ENCODE data around the gene KCNAB1. TPM values are rescaled to one million over a fixed set of nuclear protein-coding genes. Genes with fewer than 3 reads are reported as not detected.

KCNAB1 gene
- total and polyA plus RNA-seq, 8 donors, result 0.76 to 4.9 (median 3.2) TPM

DNA sequence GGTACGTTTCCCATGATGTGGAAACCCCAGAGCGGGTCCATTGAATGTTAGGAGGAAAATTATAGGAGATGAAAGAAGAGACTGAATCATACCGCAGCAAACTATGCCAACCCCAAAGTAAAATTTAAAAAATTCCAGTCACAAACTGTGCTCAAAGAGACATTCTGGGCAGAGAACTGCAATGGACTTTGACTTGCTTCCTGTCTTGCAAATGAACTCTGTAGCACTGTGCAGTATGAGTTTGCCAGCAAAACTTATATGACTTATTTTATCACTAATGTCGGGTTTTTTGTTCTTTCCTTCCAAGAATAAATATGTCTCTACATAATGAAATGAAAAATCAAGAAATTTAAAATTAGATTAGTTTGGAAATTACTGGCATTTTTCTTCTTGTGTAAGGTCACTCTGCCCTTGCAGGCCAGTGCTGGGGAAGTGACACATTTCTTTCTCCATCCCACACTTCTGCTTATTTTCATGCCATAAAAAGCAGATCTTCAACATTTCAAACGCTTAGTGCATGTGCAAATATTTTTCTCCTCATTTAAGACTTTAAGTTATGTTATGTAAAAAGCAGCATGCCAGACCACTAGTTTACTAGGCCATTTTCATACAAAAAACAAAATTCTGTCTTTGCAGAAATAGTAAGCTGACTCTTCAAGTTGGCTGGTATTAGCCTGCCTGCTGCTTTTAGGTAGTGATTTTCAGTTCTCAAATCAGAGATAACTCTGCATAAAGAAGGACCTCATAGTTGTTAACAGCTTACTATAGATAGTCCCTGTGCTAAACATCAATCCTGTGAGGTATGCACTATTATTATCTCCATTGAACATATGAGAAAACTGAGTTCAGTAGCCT is 466.8 kb downstream of the KCNAB1 start:
- Histone ChIP-seq H3K4me3 (no peak overlapping the region), H3K36me3 (no peaks in the 10 kb centered on the region), H3K9me3 (no peaks in the 10 kb centered on the region), H3K4me1 (no peaks in the 10 kb centered on the region), H3K27ac (no peak overlapping the region), H3K27me3 (no peaks in the 10 kb centered on the region)
- no peak for FAIRE-seq
- DNase-seq, result no peak
- ATAC-seq, result peak in 3 of 4 donors; percentile 26 to 54 (median 40)
- intact Hi-C loops (cut with DNase I), result no loop called here
- TF ChIP-seq, protein P1, sequence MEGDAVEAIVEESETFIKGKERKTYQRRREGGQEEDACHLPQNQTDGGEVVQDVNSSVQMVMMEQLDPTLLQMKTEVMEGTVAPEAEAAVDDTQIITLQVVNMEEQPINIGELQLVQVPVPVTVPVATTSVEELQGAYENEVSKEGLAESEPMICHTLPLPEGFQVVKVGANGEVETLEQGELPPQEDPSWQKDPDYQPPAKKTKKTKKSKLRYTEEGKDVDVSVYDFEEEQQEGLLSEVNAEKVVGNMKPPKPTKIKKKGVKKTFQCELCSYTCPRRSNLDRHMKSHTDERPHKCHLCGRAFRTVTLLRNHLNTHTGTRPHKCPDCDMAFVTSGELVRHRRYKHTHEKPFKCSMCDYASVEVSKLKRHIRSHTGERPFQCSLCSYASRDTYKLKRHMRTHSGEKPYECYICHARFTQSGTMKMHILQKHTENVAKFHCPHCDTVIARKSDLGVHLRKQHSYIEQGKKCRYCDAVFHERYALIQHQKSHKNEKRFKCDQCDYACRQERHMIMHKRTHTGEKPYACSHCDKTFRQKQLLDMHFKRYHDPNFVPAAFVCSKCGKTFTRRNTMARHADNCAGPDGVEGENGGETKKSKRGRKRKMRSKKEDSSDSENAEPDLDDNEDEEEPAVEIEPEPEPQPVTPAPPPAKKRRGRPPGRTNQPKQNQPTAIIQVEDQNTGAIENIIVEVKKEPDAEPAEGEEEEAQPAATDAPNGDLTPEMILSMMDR (IDR thresholded peaks at IDR 0.05), result no peak
- WGBS, 2 donors, result 60 to 62% methylated on average over 5 of the region's 5 CpGs

DNA sequence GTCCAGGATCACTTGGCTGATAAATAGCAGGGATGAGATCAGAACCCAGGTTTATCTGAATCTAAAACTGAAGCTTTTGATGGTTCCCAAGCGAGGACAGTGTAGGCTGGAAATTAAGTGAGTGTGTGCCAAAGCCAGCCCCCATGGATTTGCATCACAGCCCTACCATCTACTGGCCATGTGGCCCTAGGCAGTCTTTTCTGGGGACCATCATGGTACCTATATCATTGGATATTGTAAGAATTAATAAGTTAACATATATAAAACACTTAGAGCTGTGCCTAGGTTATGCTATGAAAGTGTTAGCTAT is 467.3 kb downstream of the KCNAB1 start:
- FAIRE-seq, result no peak
- DNase-seq, result no peak
- no peaks in the 10 kb centered on the region for H3K4me1 ChIP-seq
- H3K36me3 ChIP-seq, result no peaks in the 10 kb centered on the region
- intact Hi-C loops (cut with DNase I), result no loop called here
- H3K27ac ChIP-seq, result no peak overlapping the region
- no peak overlapping the region for H3K4me3 ChIP-seq
- ATAC-seq, result no peak
- H3K27me3 ChIP-seq, result no peaks in the 10 kb centered on the region
- TF ChIP-seq, protein P1 (IDR thresholded peaks at IDR 0.05), result no peak
- H3K9me3 ChIP-seq, result no peaks in the 10 kb centered on the region
- 78 to 79% methylated on average over 1 of the region's 1 CpG for WGBS, 2 donors

Other genes starting within 250 kb of the KCNAB1 start
- gene GMPS, start 249.9 kb upstream of the KCNAB1 start, total RNA-seq, result 10 to 100 TPM; 29.3 to 38.7 (median 31.0) TPM
- 10 to 100 TPM in 1 of 2 donors, 1 to 10 TPM in 1; 8.0 to 12.6 TPM for gene GMPS, start 249.9 kb upstream of the KCNAB1 start, polyA plus RNA-seq

Measured in pancreas (tissue), 10 donors.